ENCODE measurements around the gene CHD1.
"Not testable (repeated sequence)": the region's sequence is repeated elsewhere in the genome, so short reads cannot be mapped to it uniquely, and the experiment has no call there.

CHD1 gene

GRCh38 chr5:98928873-98929709 lies at the start of gene CHD1:
TSS of gene CHD1 (minus strand) at chr5:98929007. CDS start at chr5:98926386, 2,621 bp downstream.
- DNase-seq = peak; percentile 93

GRCh38 chr5:98978528-98978927 lies 49.7 kb upstream of the CHD1 start:
- DNase-seq = no peak

- no peak for DNase-seq
These were observed 48.9 kb upstream of the CHD1 start for GRCh38 chr5:98977723-98978122.

GRCh38 chr5:98975682-98976407 lies 47.0 kb upstream of the CHD1 start:
- no peak for DNase-seq

- DNase-seq = no peak
These were observed 46.4 kb upstream of the CHD1 start for GRCh38 chr5:98975223-98975622.

- DNase-seq = no peak
These were observed 40.6 kb upstream of the CHD1 start for GRCh38 chr5:98969400-98969799.

- DNase-seq = no peak
These were observed 39.3 kb upstream of the CHD1 start for GRCh38 chr5:98968056-98968564.

GRCh38 chr5:98965226-98965625 lies 36.4 kb upstream of the CHD1 start:
- no peak for DNase-seq

- no peak for DNase-seq
These were observed 35.8 kb upstream of the CHD1 start for GRCh38 chr5:98964621-98965020.

- no peak for DNase-seq
These were observed 34.2 kb upstream of the CHD1 start for GRCh38 chr5:98963019-98963418.

GRCh38 chr5:98962587-98962986 lies 33.8 kb upstream of the CHD1 start:
- DNase-seq = no peak

- DNase-seq = no peak
These were observed 33.0 kb upstream of the CHD1 start for GRCh38 chr5:98961665-98962344.

GRCh38 chr5:98957307-98957706 lies 28.5 kb upstream of the CHD1 start:
- DNase-seq = no peak

GRCh38 chr5:98955888-98956287 lies 27.1 kb upstream of the CHD1 start:
- DNase-seq = not testable (repeated sequence)

GRCh38 chr5:98955471-98955870 lies 26.7 kb upstream of the CHD1 start:
- not testable (repeated sequence) for DNase-seq

- no peak for DNase-seq
These were observed 25.7 kb upstream of the CHD1 start for GRCh38 chr5:98954392-98955028.

- no peak for DNase-seq
These were observed 14.0 kb upstream of the CHD1 start for GRCh38 chr5:98942847-98943246.

- DNase-seq = no peak
These were observed 12.5 kb upstream of the CHD1 start for GRCh38 chr5:98941131-98941883.

GRCh38 chr5:98940581-98940980 lies 11.8 kb upstream of the CHD1 start:
- DNase-seq = no peak

- no peak for DNase-seq
These were observed 9.7 kb upstream of the CHD1 start for GRCh38 chr5:98938464-98938863.

- DNase-seq = no peak
These were observed 8.3 kb upstream of the CHD1 start for GRCh38 chr5:98936948-98937715.

Measured in SHP77 treated with DMSO at 0.1 percent for 48 hours (cell line).